DND-41 (cell line): ENCODE data around the gene SCYGR4.

ENCODE experiments used
- CTCF ChIP-seq: IDR thresholded peaks from 2 replicates; pipeline ENCODE4 v1.5.1; 2012; ENCODE audit warnings: borderline replicate concordance, low read length, moderate library complexity, mild to moderate bottlenecking; ENCODE audit not compliant: poor library complexity, severe bottlenecking; ENCODE audit errors: extremely low read depth
- EZH2 ChIP-seq: IDR thresholded peaks from 3 replicates; pipeline ENCODE4 v1.6.1; 2012; ENCODE audit warnings: borderline replicate concordance, low read depth, mild to moderate bottlenecking, moderate library complexity, low read length, inconsistent platforms; ENCODE audit not compliant: severe bottlenecking

- TF ChIP-seq CTCF (no peak), EZH2 (no peak)
Measured at GRCh38 chr2:227625420-227625819, 8.1 kb downstream of the SCYGR4 start.
